Neural cell (in vitro differentiated cells): ENCODE data around the gene CAMSAP3.

Experiments used
- CTCF ChIP-seq: fragments of 450-650 bp; IDR thresholded peaks from 2 replicates; pipeline ENCODE4 v1.5.1; 2014; ENCODE audit warnings: antibody characterized with exemption, mild to moderate bottlenecking, moderate library complexity; ENCODE audit not compliant: poor library complexity, severe bottlenecking
- EZH2 ChIP-seq: fragments of 200-600, 300-800 bp; shearing (Covaris generic), sonication (generic); IDR thresholded peaks from 2 replicates; pipeline ENCODE4 v1.6.1; 2014; ENCODE audit warnings: antibody characterized with exemption, low read length, borderline replicate concordance, mild to moderate bottlenecking; ENCODE audit not compliant: insufficient read depth, poor library complexity, severe bottlenecking
- RAD21 ChIP-seq: fragments of 450-650 bp; conservative IDR thresholded peaks from 2 replicates; pipeline ENCODE4 v1.6.1; 2014; ENCODE audit warnings: antibody characterized with exemption, mild to moderate bottlenecking, moderate library complexity
- TAF1 ChIP-seq: IDR thresholded peaks from 2 replicates; pipeline ENCODE4 v1.6.1; 2012; ENCODE audit warnings: low read depth

DNA sequence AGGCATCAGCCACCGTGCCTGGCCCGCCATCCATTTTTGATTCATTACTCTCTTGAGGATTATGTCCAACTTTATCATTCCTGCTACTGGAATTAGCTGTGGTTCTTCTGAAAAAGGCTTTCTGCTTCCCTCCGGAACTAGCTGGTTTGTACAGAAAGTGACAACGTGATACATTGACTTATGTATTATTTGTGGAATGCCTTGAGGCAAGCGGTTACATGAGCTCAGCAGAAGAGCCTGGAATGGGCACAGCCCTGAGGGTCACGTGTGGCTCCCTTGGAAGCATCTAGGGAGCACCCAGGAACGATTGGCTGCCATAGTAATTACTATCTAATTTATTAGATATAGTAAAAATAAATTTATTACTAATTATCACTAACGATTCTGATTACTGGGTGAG, 58.7 kb downstream of the CAMSAP3 start:
- TF ChIP-seq CTCF (no peak), TAF1 (no peak), EZH2 (no peak), RAD21 (no peak)
